ENCODE measurements around the gene GABBR1.

Gene GABBR1

GRCh38 chr6:29641430-29642148 lies 8.6 kb upstream of the GABBR1 start:
- no peak for TF ChIP-seq CTCF (IDR thresholded peaks at IDR 0.05; ENCODE audit: low read depth, low read length, missing control alignments)
- no peak overlapping the region for H3K4me3 ChIP-seq (ENCODE audit: low read depth, low read length)
- DNase-seq (ENCODE audit: low read depth): no peak

GRCh38 chr6:29637247-29637646 lies 4.3 kb upstream of the GABBR1 start:
- no peak for DNase-seq (ENCODE audit: low read depth)
- no peak for TF ChIP-seq CTCF (IDR thresholded peaks at IDR 0.05; ENCODE audit: low read depth, low read length, missing control alignments)
- H3K4me3 ChIP-seq (ENCODE audit: low read depth, low read length): no peak overlapping the region

GRCh38 chr6:29633534-29633905 lies 537 bp upstream of the GABBR1 start:
- DNase-seq (ENCODE audit: low read depth): no peak
- peak overlapping the region; percentile 57 for H3K4me3 ChIP-seq (ENCODE audit: low read depth, low read length)

GRCh38 chr6:29631860-29632731 lies 887 bp downstream of the GABBR1 start:
- TF ChIP-seq CTCF (IDR thresholded peaks at IDR 0.05; ENCODE audit: low read depth, low read length, missing control alignments): no peak
- peak overlapping the region; percentile 57 for H3K4me3 ChIP-seq (ENCODE audit: low read depth, low read length)
- DNase-seq (ENCODE audit: low read depth): no peak

More at GRCh38 chr6:29633534-29633905, 537 bp upstream of the GABBR1 start:
- no peak for TF ChIP-seq CTCF (IDR thresholded peaks at IDR 0.05; ENCODE audit: low read depth, low read length, missing control alignments)

- DNase-seq (ENCODE audit: low read depth): no peak
- no peak for TF ChIP-seq CTCF (IDR thresholded peaks at IDR 0.05; ENCODE audit: low read depth, low read length, missing control alignments)
- no peak overlapping the region for H3K4me3 ChIP-seq (ENCODE audit: low read depth, low read length)
Measured at GRCh38 chr6:29631209-29631810, 1.7 kb downstream of the GABBR1 start.

GRCh38 chr6:29630315-29630714 lies 2.7 kb downstream of the GABBR1 start:
- no peak for DNase-seq (ENCODE audit: low read depth)
- no peak for TF ChIP-seq CTCF (IDR thresholded peaks at IDR 0.05; ENCODE audit: low read depth, low read length, missing control alignments)
- no peak overlapping the region for H3K4me3 ChIP-seq (ENCODE audit: low read depth, low read length)
